SK-N-MC (cell line): ENCODE results near the gene CDKAL1.

ENCODE experiments used
- EZH2 ChIP-seq: fragments of 200-600 bp; sonication (generic); IDR thresholded peaks from one replicate; pipeline ENCODE4 v1.6.1; 2017; ENCODE audit warnings: antibody characterized with exemption
- FOXP2 ChIP-seq: optimal IDR thresholded peaks from 2 replicates; pipeline ENCODE3; 2011; ENCODE audit warnings: mild to moderate bottlenecking, moderate library complexity; ENCODE audit not compliant: insufficient read depth; ENCODE audit errors: extremely low read length, control extremely low read depth
- POLR2AphosphoS5 ChIP-seq: IDR thresholded peaks from 2 replicates; pipeline ENCODE4 v1.6.1; 2012; ENCODE audit warnings: mild to moderate bottlenecking, low read depth, low read length, borderline replicate concordance

- TF ChIP-seq POLR2AphosphoS5 (no peak), EZH2 (no peak), FOXP2 (no peak)
These were observed 707.2 kb downstream of the CDKAL1 start for GRCh38 chr6:21241231-21242130.
